ENCODE results near the gene TMEM161B.
"Not testable (repeated sequence)": the region's sequence is repeated elsewhere in the genome, so short reads cannot be mapped to it uniquely, and the experiment has no call there.

Gene TMEM161B

DNA sequence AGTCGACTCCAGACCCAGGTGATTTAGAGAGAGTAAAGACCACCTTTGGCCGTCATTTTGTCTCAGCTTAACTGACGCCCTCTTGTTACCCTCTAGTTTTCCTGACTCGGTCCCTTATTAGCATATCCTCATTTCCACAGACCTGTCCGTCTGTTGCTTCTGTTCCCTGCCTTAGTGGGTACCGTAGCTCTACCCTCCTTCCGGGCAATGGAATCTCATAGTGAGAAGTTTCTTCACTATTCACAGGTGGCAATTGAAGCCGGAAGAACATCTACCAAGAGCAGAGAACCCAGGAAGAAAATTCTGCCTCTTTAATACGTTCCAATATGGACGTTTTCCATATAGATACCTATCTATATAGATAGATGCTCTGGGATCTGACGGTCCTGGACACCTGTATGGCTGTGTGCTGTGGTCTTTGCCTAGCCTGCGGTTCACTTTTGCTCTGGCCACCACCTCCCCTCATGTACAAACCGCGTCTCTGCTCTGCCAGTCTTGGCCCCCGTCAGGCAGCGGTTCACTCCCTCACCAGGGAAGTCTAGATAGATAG lies 652 bp upstream of the TMEM161B start:
- Histone ChIP-seq H3K4me3 (ENCODE audit: insufficient read depth, low read length, poor library complexity, severe bottlenecking) (peak overlapping the region; percentile 90), H3K27ac (ENCODE audit: low read depth, low read length) (peak overlapping the region; percentile 64), H3K79me2 (ENCODE audit: insufficient read depth, low read length) (peaks cover 84% of the 10 kb centered on the region), H3K27me3 (ENCODE audit: low read length) (no peaks in the 10 kb centered on the region), H2AFZ (ENCODE audit: low read depth, low read length, severe bottlenecking) (peak overlapping the region; percentile 93), H3K9ac (ENCODE audit: low read length) (peak overlapping the region; percentile 87), H3K9me3 (ENCODE audit: insufficient read depth, low read length) (0 out of 2 replicates have a peak, but pooled peaks cover 6% of the 10 kb centered on the region), H3K4me2 (ENCODE audit: low read depth, low read length, poor library complexity, severe bottlenecking) (peak overlapping the region; percentile 94), H4K20me1 (ENCODE audit: low read depth, low read length) (no peaks in the 10 kb centered on the region), H3F3A (ENCODE audit: insufficient read depth) (no peaks in the 10 kb centered on the region; the same call in 1 of the 2 replicates), H3K36me3 (ENCODE audit: low read length) (peaks cover 35% of the 10 kb centered on the region), H3K9me2 (replicated peaks; ENCODE audit: insufficient read depth, low read length) (no peaks in the 10 kb centered on the region)
- TF ChIP-seq, protein P1, sequence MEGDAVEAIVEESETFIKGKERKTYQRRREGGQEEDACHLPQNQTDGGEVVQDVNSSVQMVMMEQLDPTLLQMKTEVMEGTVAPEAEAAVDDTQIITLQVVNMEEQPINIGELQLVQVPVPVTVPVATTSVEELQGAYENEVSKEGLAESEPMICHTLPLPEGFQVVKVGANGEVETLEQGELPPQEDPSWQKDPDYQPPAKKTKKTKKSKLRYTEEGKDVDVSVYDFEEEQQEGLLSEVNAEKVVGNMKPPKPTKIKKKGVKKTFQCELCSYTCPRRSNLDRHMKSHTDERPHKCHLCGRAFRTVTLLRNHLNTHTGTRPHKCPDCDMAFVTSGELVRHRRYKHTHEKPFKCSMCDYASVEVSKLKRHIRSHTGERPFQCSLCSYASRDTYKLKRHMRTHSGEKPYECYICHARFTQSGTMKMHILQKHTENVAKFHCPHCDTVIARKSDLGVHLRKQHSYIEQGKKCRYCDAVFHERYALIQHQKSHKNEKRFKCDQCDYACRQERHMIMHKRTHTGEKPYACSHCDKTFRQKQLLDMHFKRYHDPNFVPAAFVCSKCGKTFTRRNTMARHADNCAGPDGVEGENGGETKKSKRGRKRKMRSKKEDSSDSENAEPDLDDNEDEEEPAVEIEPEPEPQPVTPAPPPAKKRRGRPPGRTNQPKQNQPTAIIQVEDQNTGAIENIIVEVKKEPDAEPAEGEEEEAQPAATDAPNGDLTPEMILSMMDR (IDR thresholded peaks at IDR 0.05; ENCODE audit: insufficient read depth, low read length, poor library complexity, severe bottlenecking) = no peak
- TF ChIP-seq EZH2phosphoT487 (conservative IDR thresholded peaks at IDR 0.05; ENCODE audit: low read length) = no peak

DNA sequence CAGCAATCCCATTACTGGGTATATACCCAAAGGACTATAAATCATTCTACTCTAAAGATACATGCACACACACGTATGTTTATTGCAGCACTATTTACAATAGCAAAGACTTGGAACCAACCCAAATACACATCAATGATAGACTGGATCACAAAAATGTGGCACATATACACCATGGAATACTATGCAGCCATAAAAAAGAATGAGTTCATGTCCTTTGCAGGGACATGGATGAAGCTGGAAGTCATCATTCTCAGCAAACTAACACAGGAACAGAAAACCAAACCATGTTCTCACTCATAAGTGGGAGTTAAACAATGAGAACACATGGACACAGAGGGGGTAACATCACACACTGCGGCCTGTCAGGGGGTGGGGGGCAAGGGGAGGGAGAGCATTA lies 4.1 kb downstream of the TMEM161B start:
- not testable (repeated sequence) for H3K4me3 ChIP-seq (ENCODE audit: insufficient read depth, low read length, poor library complexity, severe bottlenecking); H3K9me3 ChIP-seq (ENCODE audit: insufficient read depth, low read length); H3K9me2 ChIP-seq (replicated peaks; ENCODE audit: insufficient read depth, low read length); H3K9ac ChIP-seq (ENCODE audit: low read length); H3K27me3 ChIP-seq (ENCODE audit: low read length); H3K4me2 ChIP-seq (ENCODE audit: low read depth, low read length, poor library complexity, severe bottlenecking); H3K27ac ChIP-seq (ENCODE audit: low read depth, low read length); H3F3A ChIP-seq (ENCODE audit: insufficient read depth); H2AFZ ChIP-seq (ENCODE audit: low read depth, low read length, severe bottlenecking)
- Histone ChIP-seq H3K36me3 (ENCODE audit: low read length) (peaks cover 37% of the 10 kb centered on the region), H3K79me2 (ENCODE audit: insufficient read depth, low read length) (peaks cover 96% of the 10 kb centered on the region), H4K20me1 (ENCODE audit: low read depth, low read length) (peaks cover 26% of the 10 kb centered on the region; the same call in 1 of the 2 replicates)

- TF ChIP-seq, protein P1 (IDR thresholded peaks at IDR 0.05; ENCODE audit: insufficient read depth, low read length, poor library complexity, severe bottlenecking) = no peak
- TF ChIP-seq EZH2phosphoT487 (conservative IDR thresholded peaks at IDR 0.05; ENCODE audit: low read length) = no peak
- Histone ChIP-seq H3K79me2 (ENCODE audit: insufficient read depth, low read length) (peaks cover 100% of the 10 kb centered on the region), H3K9ac (ENCODE audit: low read length) (no peak overlapping the region), H2AFZ (ENCODE audit: low read depth, low read length, severe bottlenecking) (no peak overlapping the region), H3K9me2 (replicated peaks; ENCODE audit: insufficient read depth, low read length) (no peaks in the 10 kb centered on the region), H3F3A (ENCODE audit: insufficient read depth) (no peaks in the 10 kb centered on the region), H3K9me3 (ENCODE audit: insufficient read depth, low read length) (0 out of 2 replicates have a peak, but pooled peaks cover 6% of the 10 kb centered on the region), H3K27me3 (ENCODE audit: low read length) (no peaks in the 10 kb centered on the region), H3K36me3 (ENCODE audit: low read length) (peaks cover 37% of the 10 kb centered on the region), H3K4me3 (ENCODE audit: insufficient read depth, low read length, poor library complexity, severe bottlenecking) (no peak overlapping the region), H4K20me1 (ENCODE audit: low read depth, low read length) (peaks cover 27% of the 10 kb centered on the region; the same call in 1 of the 2 replicates), H3K4me2 (ENCODE audit: low read depth, low read length, poor library complexity, severe bottlenecking) (no peak overlapping the region), H3K27ac (ENCODE audit: low read depth, low read length) (no peak overlapping the region)
Observed at GRCh38 chr5:88263349-88263748, 5.3 kb downstream of the TMEM161B start.

GRCh38 chr5:88262116-88262515 lies 6.5 kb downstream of the TMEM161B start:
- H3K9ac ChIP-seq (ENCODE audit: low read length) = no peak overlapping the region

More at GRCh38 chr5:88262116-88262515, 6.5 kb downstream of the TMEM161B start:
- H3K9me3 ChIP-seq (ENCODE audit: insufficient read depth, low read length) = 0 out of 2 replicates have a peak, but pooled peaks cover 6% of the 10 kb centered on the region
- no peak overlapping the region for H3K4me3 ChIP-seq (ENCODE audit: insufficient read depth, low read length, poor library complexity, severe bottlenecking)
- H3F3A ChIP-seq (ENCODE audit: insufficient read depth) = no peaks in the 10 kb centered on the region
- H3K36me3 ChIP-seq (ENCODE audit: low read length) = peaks cover 40% of the 10 kb centered on the region
- peaks cover 100% of the 10 kb centered on the region for H3K79me2 ChIP-seq (ENCODE audit: insufficient read depth, low read length)
- no peak overlapping the region for H2AFZ ChIP-seq (ENCODE audit: low read depth, low read length, severe bottlenecking)
- H3K27ac ChIP-seq (ENCODE audit: low read depth, low read length) = no peak overlapping the region
- H4K20me1 ChIP-seq (ENCODE audit: low read depth, low read length) = peaks cover 34% of the 10 kb centered on the region; the same call in 1 of the 2 replicates
- TF ChIP-seq EZH2phosphoT487 (conservative IDR thresholded peaks at IDR 0.05; ENCODE audit: low read length) = no peak
- TF ChIP-seq, protein P1 (IDR thresholded peaks at IDR 0.05; ENCODE audit: insufficient read depth, low read length, poor library complexity, severe bottlenecking) = no peak
- no peak overlapping the region for H3K4me2 ChIP-seq (ENCODE audit: low read depth, low read length, poor library complexity, severe bottlenecking)
- no peaks in the 10 kb centered on the region for H3K9me2 ChIP-seq (replicated peaks; ENCODE audit: insufficient read depth, low read length)
- H3K27me3 ChIP-seq (ENCODE audit: low read length) = no peaks in the 10 kb centered on the region

All from SU-DHL-6 (cell line).